ENCODE measurements around the gene TET1. TPM values are rescaled to one million over a fixed set of nuclear protein-coding genes. Genes with fewer than 3 reads are reported as not detected.

The TET1 gene
- total RNA-seq, 1 experiment from 2014 or later = 3.0 TPM

DNA sequence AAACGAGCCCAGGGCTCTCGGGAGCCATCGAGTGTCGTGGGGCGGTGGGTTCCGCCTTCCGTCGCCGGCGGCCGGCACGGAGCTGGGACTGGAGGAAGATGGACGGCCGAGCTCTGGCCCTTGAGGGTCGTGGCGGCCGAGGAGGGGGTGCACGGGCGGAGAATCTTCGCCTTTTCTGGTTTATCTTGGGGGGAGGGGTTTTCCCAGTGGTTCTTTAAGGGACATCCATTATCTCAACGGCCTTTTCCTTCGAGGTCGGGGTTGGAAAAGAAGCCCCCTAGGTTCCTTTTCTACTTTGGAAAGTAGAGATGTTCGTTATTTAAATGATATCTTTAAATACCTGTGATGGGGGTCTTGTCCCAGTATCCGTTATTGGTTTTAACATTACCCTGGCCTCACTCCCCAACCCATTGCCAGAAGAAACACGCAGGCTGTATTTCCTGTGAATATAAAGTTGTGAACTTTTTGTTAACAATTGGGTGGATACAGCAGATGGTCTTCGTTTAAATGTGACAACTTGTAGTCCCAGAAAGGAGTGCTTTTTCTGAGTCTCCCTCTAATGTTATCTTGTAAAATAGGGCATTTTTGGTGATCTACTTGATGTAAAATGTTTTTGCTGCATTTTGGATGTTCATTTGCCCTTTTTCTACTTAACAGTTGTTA is 161.7 kb downstream of the TET1 start:
- H3K4me1 ChIP-seq (ENCODE audit: insufficient read depth, low read length) = 0 out of 2 replicates have a peak, but pooled peaks cover 5% of the 10 kb centered on the region
- intact Hi-C loops (cut with micrococcal nuclease) = loop anchor here (2.0 to 10.0 kb wide), 5 partner anchors 55 to 387 kb away; partner anchors contain the start of genes DNA2, HNRNPH3 and PBLD
- H3K9me2 ChIP-seq (replicated peaks; ENCODE audit: low read length) = no peaks in the 10 kb centered on the region
- TF ChIP-seq, protein P1, sequence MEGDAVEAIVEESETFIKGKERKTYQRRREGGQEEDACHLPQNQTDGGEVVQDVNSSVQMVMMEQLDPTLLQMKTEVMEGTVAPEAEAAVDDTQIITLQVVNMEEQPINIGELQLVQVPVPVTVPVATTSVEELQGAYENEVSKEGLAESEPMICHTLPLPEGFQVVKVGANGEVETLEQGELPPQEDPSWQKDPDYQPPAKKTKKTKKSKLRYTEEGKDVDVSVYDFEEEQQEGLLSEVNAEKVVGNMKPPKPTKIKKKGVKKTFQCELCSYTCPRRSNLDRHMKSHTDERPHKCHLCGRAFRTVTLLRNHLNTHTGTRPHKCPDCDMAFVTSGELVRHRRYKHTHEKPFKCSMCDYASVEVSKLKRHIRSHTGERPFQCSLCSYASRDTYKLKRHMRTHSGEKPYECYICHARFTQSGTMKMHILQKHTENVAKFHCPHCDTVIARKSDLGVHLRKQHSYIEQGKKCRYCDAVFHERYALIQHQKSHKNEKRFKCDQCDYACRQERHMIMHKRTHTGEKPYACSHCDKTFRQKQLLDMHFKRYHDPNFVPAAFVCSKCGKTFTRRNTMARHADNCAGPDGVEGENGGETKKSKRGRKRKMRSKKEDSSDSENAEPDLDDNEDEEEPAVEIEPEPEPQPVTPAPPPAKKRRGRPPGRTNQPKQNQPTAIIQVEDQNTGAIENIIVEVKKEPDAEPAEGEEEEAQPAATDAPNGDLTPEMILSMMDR (conservative IDR thresholded peaks at IDR 0.05; ENCODE audit: low read depth, low read length) = no peak
- TF ChIP-seq EZH2phosphoT487 (IDR thresholded peaks at IDR 0.05; ENCODE audit: borderline replicate concordance, low read length) = no peak
- no peak for TF ChIP-seq EZH2 (IDR thresholded peaks at IDR 0.05; ENCODE audit: low read length, unreplicated experiment)
- ATAC-seq = no peak; the same call in 1 of the 2 replicates
- POLR2A ChIA-PET (ENCODE audit: unreplicated experiment) = interaction anchor here (0.7 kb wide), 1 partner anchor 99 kb away, joined by 3 read pairs; no protein-coding TSS in a partner anchor
- peak overlapping the region; percentile 98 for H3K9ac ChIP-seq (ENCODE audit: low read length)
- peak overlapping the region; percentile 92 for H2AFZ ChIP-seq (ENCODE audit: low read length)
- H3K27ac ChIP-seq (ENCODE audit: low read length) = peak overlapping the region; percentile 65
- no peaks in the 10 kb centered on the region for H4K20me1 ChIP-seq (ENCODE audit: low read length)
- BruUV-seq (replicated peaks) = TSS peak; percentile 63
- CTCF ChIA-PET = interaction anchor here (1.0 kb wide), 1 partner anchor 171 kb away, joined by 3 read pairs; no protein-coding TSS in a partner anchor
- no peaks in the 10 kb centered on the region for H3K9me3 ChIP-seq (ENCODE audit: low read length)
- H3K79me2 ChIP-seq (ENCODE audit: low read length) = peaks cover 52% of the 10 kb centered on the region
- no peaks in the 10 kb centered on the region for H3F3A ChIP-seq (ENCODE audit: low read length, unreplicated experiment)
- H3K36me3 ChIP-seq (ENCODE audit: low read depth, low read length) = peaks cover 17% of the 10 kb centered on the region; the same call in 1 of the 2 replicates
- no peaks in the 10 kb centered on the region for H3K27me3 ChIP-seq (ENCODE audit: low read length)
- DNase-seq = peak; percentile 18
- H3K4me3 ChIP-seq (ENCODE audit: low read length) = peak overlapping the region; percentile 86
- H3K4me2 ChIP-seq (ENCODE audit: low read length) = peak overlapping the region; percentile 97

DNA sequence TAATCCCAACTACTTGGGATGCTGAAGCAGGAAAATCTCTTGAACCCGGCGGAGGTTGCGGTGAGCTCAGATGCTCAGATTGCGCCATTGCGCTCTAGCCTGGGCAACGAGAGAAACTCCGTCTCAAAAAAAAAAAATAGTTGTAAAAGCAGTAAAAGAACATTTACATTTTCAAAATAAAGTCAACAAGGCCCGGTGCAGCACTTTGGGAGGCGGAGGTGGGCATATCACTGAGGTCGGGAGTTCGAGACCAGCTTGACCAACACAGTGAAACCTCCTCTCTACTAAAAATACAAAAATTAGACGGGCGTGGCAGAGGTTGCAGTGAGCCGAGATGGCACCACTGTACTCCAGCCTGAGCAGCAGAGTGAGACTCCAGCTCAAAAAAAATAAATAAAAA is 164.9 kb downstream of the TET1 start:
- H3K36me3 ChIP-seq (ENCODE audit: low read depth, low read length) = peaks cover 43% of the 10 kb centered on the region; the same call in 1 of the 2 replicates
- no peaks in the 10 kb centered on the region for H3F3A ChIP-seq (ENCODE audit: low read length, unreplicated experiment)
- DNase-seq (no peak), ATAC-seq (no peak)
- H3K9ac ChIP-seq (ENCODE audit: low read length) = no peak overlapping the region
- intact Hi-C loops (cut with micrococcal nuclease) = loop anchor here (10.0 kb wide), 2 partner anchors 250 to 390 kb away; partner anchors contain the start of genes DNA2, HNRNPH3 and PBLD
- peaks cover 81% of the 10 kb centered on the region for H3K79me2 ChIP-seq (ENCODE audit: low read length)
- H3K9me3 ChIP-seq (ENCODE audit: low read length) = no peaks in the 10 kb centered on the region
- ChIA-PET POLR2A (ENCODE audit: unreplicated experiment) (no interaction called here), CTCF (no interaction called here)
- H3K27ac ChIP-seq (ENCODE audit: low read length) = no peak overlapping the region
- no TSS peak for BruUV-seq (replicated peaks)
- H3K4me3 ChIP-seq (ENCODE audit: low read length) = no peak overlapping the region
- H3K4me1 ChIP-seq (ENCODE audit: insufficient read depth, low read length) = 0 out of 2 replicates have a peak, but pooled peaks cover 5% of the 10 kb centered on the region
- H4K20me1 ChIP-seq (ENCODE audit: low read length) = no peaks in the 10 kb centered on the region
- TF ChIP-seq EZH2phosphoT487 (IDR thresholded peaks at IDR 0.05; ENCODE audit: borderline replicate concordance, low read length) (no peak), EZH2 (IDR thresholded peaks at IDR 0.05; ENCODE audit: low read length, unreplicated experiment) (no peak)
- TF ChIP-seq, protein P1 (conservative IDR thresholded peaks at IDR 0.05; ENCODE audit: low read depth, low read length) = no peak
- no peak overlapping the region for H3K4me2 ChIP-seq (ENCODE audit: low read length)
- H2AFZ ChIP-seq (ENCODE audit: low read length) = no peak overlapping the region
- H3K27me3 ChIP-seq (ENCODE audit: low read length) = no peaks in the 10 kb centered on the region
- H3K9me2 ChIP-seq (replicated peaks; ENCODE audit: low read length) = no peaks in the 10 kb centered on the region

DNA sequence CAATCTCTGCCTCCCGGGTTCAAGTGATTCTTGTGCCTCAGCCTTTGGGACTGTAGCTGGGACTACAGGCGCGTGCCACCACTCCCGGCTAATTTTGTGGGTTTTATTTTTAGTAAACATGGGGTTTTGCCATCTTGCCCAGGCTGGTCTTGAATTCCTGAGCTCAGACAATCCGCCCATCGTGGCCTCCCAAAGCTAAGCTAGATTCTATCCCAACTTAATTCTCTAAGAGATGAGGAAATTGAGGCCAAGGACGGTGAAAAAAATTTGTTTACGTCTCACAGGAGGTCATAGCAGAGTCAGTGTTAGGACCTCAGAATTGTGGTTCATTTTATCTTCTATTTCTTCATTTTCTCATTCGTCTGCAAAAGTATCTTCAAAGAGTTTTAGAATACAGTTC is 167.0 kb downstream of the TET1 start:
- H3F3A ChIP-seq (ENCODE audit: low read length, unreplicated experiment) = no peaks in the 10 kb centered on the region
- BruUV-seq (replicated peaks) = no TSS peak
- intact Hi-C loops (cut with micrococcal nuclease) = loop anchor here (10.0 kb wide), 2 partner anchors 252 to 392 kb away; partner anchors contain the start of genes DNA2, HNRNPH3 and PBLD
- no peaks in the 10 kb centered on the region for H3K27me3 ChIP-seq (ENCODE audit: low read length)
- CTCF ChIA-PET = no interaction called here
- peaks cover 85% of the 10 kb centered on the region for H3K79me2 ChIP-seq (ENCODE audit: low read length)
- no peaks in the 10 kb centered on the region for H3K9me3 ChIP-seq (ENCODE audit: low read length)
- H3K9me2 ChIP-seq (replicated peaks; ENCODE audit: low read length) = no peaks in the 10 kb centered on the region
- no peak overlapping the region for H2AFZ ChIP-seq (ENCODE audit: low read length)
- H3K9ac ChIP-seq (ENCODE audit: low read length) = no peak overlapping the region
- TF ChIP-seq EZH2 (IDR thresholded peaks at IDR 0.05; ENCODE audit: low read length, unreplicated experiment) (no peak), EZH2phosphoT487 (IDR thresholded peaks at IDR 0.05; ENCODE audit: borderline replicate concordance, low read length) (no peak)
- peaks cover 3% of the 10 kb centered on the region; the same call in 1 of the 2 replicates for H4K20me1 ChIP-seq (ENCODE audit: low read length)
- no peak for ATAC-seq
- POLR2A ChIA-PET (ENCODE audit: unreplicated experiment) = no interaction called here
- no peak overlapping the region for H3K27ac ChIP-seq (ENCODE audit: low read length)
- H3K4me3 ChIP-seq (ENCODE audit: low read length) = no peak overlapping the region
- H3K36me3 ChIP-seq (ENCODE audit: low read depth, low read length) = peaks cover 56% of the 10 kb centered on the region; the same call in 1 of the 2 replicates
- H3K4me2 ChIP-seq (ENCODE audit: low read length) = no peak overlapping the region
- 0 out of 2 replicates have a peak, but pooled peaks cover 4% of the 10 kb centered on the region for H3K4me1 ChIP-seq (ENCODE audit: insufficient read depth, low read length)
- DNase-seq = no peak
